ENCODE data around the gene CCNG1. TPM values are rescaled to one million over a fixed set of nuclear protein-coding genes. Genes with fewer than 3 reads are reported as not detected.
"Not testable (repeated sequence)": the region's sequence is repeated elsewhere in the genome, so short reads cannot be mapped to it uniquely, and the experiment has no call there.

Gene CCNG1
- total and polyA plus RNA-seq, 2 donors, result 107 to 150 TPM

- DNase-seq (ENCODE audit: low read depth in 6 of 9, low spot score in 9 of 9), result no peak
- no peak overlapping the region for H3K4me3 ChIP-seq (ENCODE audit: low read length in 2 of 2)
- 93% methylated on average over 10 of the region's 10 CpGs for WGBS
Observed at GRCh38 chr5:163404364-163405173, 32.8 kb upstream of the CCNG1 start.

GRCh38 chr5:163407034-163407655 is 30.2 kb upstream of the CCNG1 start:
- DNase-seq (ENCODE audit: low read depth in 6 of 9, low spot score in 9 of 9), result no peak

More at GRCh38 chr5:163404364-163405173, 32.8 kb upstream of the CCNG1 start:
- Histone ChIP-seq H3K27me3 (ENCODE audit: control insufficient read depth in 2 of 2, insufficient read depth in 1 of 2, low read length in 1 of 2) (no peaks in the 10 kb centered on the region), H3K4me1 (ENCODE audit: control insufficient read depth in 2 of 2, insufficient read depth in 2 of 2, low read length in 2 of 2) (no peaks in the 10 kb centered on the region), H3K27ac (ENCODE audit: low read depth in 1 of 2, low read length in 1 of 2) (no peak overlapping the region), H3K9me3 (ENCODE audit: control insufficient read depth in 2 of 2, insufficient read depth in 1 of 2, low read length in 1 of 2) (no peaks in the 10 kb centered on the region), H3K36me3 (ENCODE audit: control insufficient read depth in 2 of 2, insufficient read depth in 2 of 2, low read length in 1 of 2) (no peaks in the 10 kb centered on the region)

GRCh38 chr5:163408311-163408923 is 29.0 kb upstream of the CCNG1 start:
- WGBS, result 21% methylated on average over 9 of the region's 9 CpGs
- no peak overlapping the region for H3K4me3 ChIP-seq (ENCODE audit: low read length in 2 of 2)
- no peak overlapping the region for H3K27ac ChIP-seq (ENCODE audit: low read depth in 1 of 2, low read length in 1 of 2)

More at GRCh38 chr5:163407034-163407655, 30.2 kb upstream of the CCNG1 start:
- Histone ChIP-seq H3K4me3 (ENCODE audit: low read length in 2 of 2) (no peak overlapping the region), H3K9me3 (ENCODE audit: control insufficient read depth in 2 of 2, insufficient read depth in 1 of 2, low read length in 1 of 2) (no peaks in the 10 kb centered on the region), H3K27me3 (ENCODE audit: control insufficient read depth in 2 of 2, insufficient read depth in 1 of 2, low read length in 1 of 2) (no peaks in the 10 kb centered on the region), H3K36me3 (ENCODE audit: control insufficient read depth in 2 of 2, insufficient read depth in 2 of 2, low read length in 1 of 2) (no peaks in the 10 kb centered on the region), H3K4me1 (ENCODE audit: control insufficient read depth in 2 of 2, insufficient read depth in 2 of 2, low read length in 2 of 2) (no peaks in the 10 kb centered on the region), H3K27ac (ENCODE audit: low read depth in 1 of 2, low read length in 1 of 2) (no peak overlapping the region)
- 59% methylated on average over 2 of the region's 2 CpGs for WGBS

GRCh38 chr5:163409384-163409783 is 28.0 kb upstream of the CCNG1 start:
- Histone ChIP-seq H3K36me3 (ENCODE audit: control insufficient read depth in 2 of 2, insufficient read depth in 2 of 2, low read length in 1 of 2) (no peaks in the 10 kb centered on the region), H3K9me3 (ENCODE audit: control insufficient read depth in 2 of 2, insufficient read depth in 1 of 2, low read length in 1 of 2) (no peaks in the 10 kb centered on the region), H3K27ac (ENCODE audit: low read depth in 1 of 2, low read length in 1 of 2) (no peak overlapping the region), H3K4me3 (ENCODE audit: low read length in 2 of 2) (no peak overlapping the region), H3K4me1 (ENCODE audit: control insufficient read depth in 2 of 2, insufficient read depth in 2 of 2, low read length in 2 of 2) (no peaks in the 10 kb centered on the region), H3K27me3 (ENCODE audit: control insufficient read depth in 2 of 2, insufficient read depth in 1 of 2, low read length in 1 of 2) (no peaks in the 10 kb centered on the region)
- WGBS, result 95% methylated on average over 6 of the region's 6 CpGs
- DNase-seq (ENCODE audit: low read depth in 6 of 9, low spot score in 9 of 9), result no peak

More at GRCh38 chr5:163408311-163408923, 29.0 kb upstream of the CCNG1 start:
- Histone ChIP-seq H3K9me3 (ENCODE audit: control insufficient read depth in 2 of 2, insufficient read depth in 1 of 2, low read length in 1 of 2) (no peaks in the 10 kb centered on the region), H3K4me1 (ENCODE audit: control insufficient read depth in 2 of 2, insufficient read depth in 2 of 2, low read length in 2 of 2) (no peaks in the 10 kb centered on the region), H3K36me3 (ENCODE audit: control insufficient read depth in 2 of 2, insufficient read depth in 2 of 2, low read length in 1 of 2) (no peaks in the 10 kb centered on the region), H3K27me3 (ENCODE audit: control insufficient read depth in 2 of 2, insufficient read depth in 1 of 2, low read length in 1 of 2) (no peaks in the 10 kb centered on the region)
- DNase-seq (ENCODE audit: low read depth in 6 of 9, low spot score in 9 of 9), result peak; percentile 9 to 65 (median 42)

- H3K36me3 ChIP-seq (ENCODE audit: control insufficient read depth in 2 of 2, insufficient read depth in 2 of 2, low read length in 1 of 2), result no peaks in the 10 kb centered on the region
- no peak for DNase-seq (ENCODE audit: low read depth in 6 of 9, low spot score in 9 of 9)
- H3K27me3 ChIP-seq (ENCODE audit: control insufficient read depth in 2 of 2, insufficient read depth in 1 of 2, low read length in 1 of 2), result peaks cover 0 to 2% of the 10 kb centered on the region in 2 donors
- H3K4me1 ChIP-seq (ENCODE audit: control insufficient read depth in 2 of 2, insufficient read depth in 2 of 2, low read length in 2 of 2), result no peaks in the 10 kb centered on the region
- no peak overlapping the region for H3K27ac ChIP-seq (ENCODE audit: low read depth in 1 of 2, low read length in 1 of 2)
- WGBS, result 79% methylated on average over 2 of the region's 2 CpGs
- no peak overlapping the region for H3K4me3 ChIP-seq (ENCODE audit: low read length in 2 of 2)
- no peaks in the 10 kb centered on the region for H3K9me3 ChIP-seq (ENCODE audit: control insufficient read depth in 2 of 2, insufficient read depth in 1 of 2, low read length in 1 of 2)
Observed at GRCh38 chr5:163410505-163410904, 26.9 kb upstream of the CCNG1 start.

GRCh38 chr5:163415673-163416072 is 21.7 kb upstream of the CCNG1 start:
- H3K9me3 ChIP-seq (ENCODE audit: control insufficient read depth in 2 of 2, insufficient read depth in 1 of 2, low read length in 1 of 2); DNase-seq (ENCODE audit: low read depth in 6 of 9, low spot score in 9 of 9); H3K36me3 ChIP-seq (ENCODE audit: control insufficient read depth in 2 of 2, insufficient read depth in 2 of 2, low read length in 1 of 2); H3K4me1 ChIP-seq (ENCODE audit: control insufficient read depth in 2 of 2, insufficient read depth in 2 of 2, low read length in 2 of 2); H3K27me3 ChIP-seq (ENCODE audit: control insufficient read depth in 2 of 2, insufficient read depth in 1 of 2, low read length in 1 of 2); H3K4me3 ChIP-seq (ENCODE audit: low read length in 2 of 2); H3K27ac ChIP-seq (ENCODE audit: low read depth in 1 of 2, low read length in 1 of 2): not testable (repeated sequence)
- 41% methylated on average over 15 of the region's 15 CpGs for WGBS

- Histone ChIP-seq H3K36me3 (ENCODE audit: control insufficient read depth in 2 of 2, insufficient read depth in 2 of 2, low read length in 1 of 2) (no peaks in the 10 kb centered on the region), H3K4me3 (ENCODE audit: low read length in 2 of 2) (no peak overlapping the region), H3K9me3 (ENCODE audit: control insufficient read depth in 2 of 2, insufficient read depth in 1 of 2, low read length in 1 of 2) (no peaks in the 10 kb centered on the region), H3K4me1 (ENCODE audit: control insufficient read depth in 2 of 2, insufficient read depth in 2 of 2, low read length in 2 of 2) (no peaks in the 10 kb centered on the region), H3K27me3 (ENCODE audit: control insufficient read depth in 2 of 2, insufficient read depth in 1 of 2, low read length in 1 of 2) (no peaks in the 10 kb centered on the region), H3K27ac (ENCODE audit: low read depth in 1 of 2, low read length in 1 of 2) (no peak overlapping the region)
- 100% methylated on average over 1 of the region's 1 CpG for WGBS
- DNase-seq (ENCODE audit: low read depth in 6 of 9, low spot score in 9 of 9), result no peak
Observed at GRCh38 chr5:163424836-163425235, 12.6 kb upstream of the CCNG1 start.

GRCh38 chr5:163426128-163426527 is 11.3 kb upstream of the CCNG1 start:
- H3K9me3 ChIP-seq (ENCODE audit: control insufficient read depth in 2 of 2, insufficient read depth in 1 of 2, low read length in 1 of 2); DNase-seq (ENCODE audit: low read depth in 6 of 9, low spot score in 9 of 9); H3K4me1 ChIP-seq (ENCODE audit: control insufficient read depth in 2 of 2, insufficient read depth in 2 of 2, low read length in 2 of 2); H3K27ac ChIP-seq (ENCODE audit: low read depth in 1 of 2, low read length in 1 of 2); H3K27me3 ChIP-seq (ENCODE audit: control insufficient read depth in 2 of 2, insufficient read depth in 1 of 2, low read length in 1 of 2); H3K36me3 ChIP-seq (ENCODE audit: control insufficient read depth in 2 of 2, insufficient read depth in 2 of 2, low read length in 1 of 2); H3K4me3 ChIP-seq (ENCODE audit: low read length in 2 of 2): not testable (repeated sequence)
- WGBS, result 16% methylated on average over 4 of the region's 4 CpGs

- Histone ChIP-seq H3K4me1 (ENCODE audit: control insufficient read depth in 2 of 2, insufficient read depth in 2 of 2, low read length in 2 of 2) (peaks cover 0 to 5% of the 10 kb centered on the region in 2 donors), H3K27me3 (ENCODE audit: control insufficient read depth in 2 of 2, insufficient read depth in 1 of 2, low read length in 1 of 2) (no peaks in the 10 kb centered on the region), H3K9me3 (ENCODE audit: control insufficient read depth in 2 of 2, insufficient read depth in 1 of 2, low read length in 1 of 2) (no peaks in the 10 kb centered on the region), H3K4me3 (ENCODE audit: low read length in 2 of 2) (no peak overlapping the region), H3K27ac (ENCODE audit: low read depth in 1 of 2, low read length in 1 of 2) (no peak overlapping the region), H3K36me3 (ENCODE audit: control insufficient read depth in 2 of 2, insufficient read depth in 2 of 2, low read length in 1 of 2) (no peaks in the 10 kb centered on the region)
- no peak for DNase-seq (ENCODE audit: low read depth in 6 of 9, low spot score in 9 of 9)
- 96% methylated on average over 1 of the region's 1 CpG for WGBS
Observed at GRCh38 chr5:163432544-163432943, 4.9 kb upstream of the CCNG1 start.

All from thymus (tissue), 11 donors.